Lower lobe of right lung (tissue), 2 donors: ENCODE data around the gene RBMS1. TPM values are rescaled to one million over a fixed set of nuclear protein-coding genes. Genes with fewer than 3 reads are reported as not detected.

Experiments used
- ATAC-seq, 2 donors: fragments of 200-7000 bp; cut with Tn5 transposase; one replicate each; pipeline ENCODE4 v1.9.1; 2020 to 2022; ENCODE audit warnings: mild to moderate bottlenecking in 2 of 2, moderate library complexity in 2 of 2
- DNase-seq: peaks from one replicate; pipeline ENCODE4 v3.0.0-alpha.2; 2020
- H3K27ac ChIP-seq: fragments of 200-600 bp; one replicate; pipeline ENCODE4 v1.8.0; 2022
- H3K27me3 ChIP-seq: fragments of 200-600 bp; one replicate; pipeline ENCODE4 v1.8.0; 2022; ENCODE audit warnings: low read depth
- H3K36me3 ChIP-seq: fragments of 200-600 bp; one replicate; pipeline ENCODE4 v1.8.0; 2022; ENCODE audit warnings: mild to moderate bottlenecking
- H3K4me1 ChIP-seq: fragments of 200-600 bp; one replicate; pipeline ENCODE4 v1.8.0; 2022
- H3K4me3 ChIP-seq: fragments of 200-600 bp; one replicate; pipeline ENCODE4 v1.8.0; 2022; ENCODE audit warnings: mild to moderate bottlenecking
- H3K9me3 ChIP-seq: fragments of 200-600 bp; one replicate; pipeline ENCODE4 v1.8.0; 2022
- CTCF ChIP-seq: fragments of 200-600 bp; IDR thresholded peaks from one replicate; pipeline ENCODE4 v1.8.0; 2022; ENCODE audit warnings: antibody characterized with exemption, mild to moderate bottlenecking
- intact Hi-C: fragments of 100-400 bp; cut with DNase I; formaldehyde crosslinking; loops from one replicate; pipeline ENCODE4 v1.11.0; 2022
- total RNA-seq: library from RNA; stranded (reverse); fragmentation: NEBNext Ultra II Directional; extraction: Animal tissue kit (Norgen Biotek cat#: 25700); gene quantifications from one replicate; pipeline ENCODE4 v1.2.1, GENCODE V29; 2021
- donor health status: DM: no; HTN: yes; CAD: no; lungs with severe emphysema.

Gene RBMS1
- total RNA-seq, 1 donor from 2014 or later, result 95.3 TPM

- Histone ChIP-seq H3K9me3 (no peaks in the 10 kb centered on the region), H3K27me3 (no peaks in the 10 kb centered on the region), H3K36me3 (no peaks in the 10 kb centered on the region), H3K4me1 (peaks cover 49% of the 10 kb centered on the region), H3K4me3 (no peak overlapping the region), H3K27ac (no peak overlapping the region)
- intact Hi-C loops, result no loop called here
- ATAC-seq (no peak), DNase-seq (no peak)
- TF ChIP-seq CTCF, result no peak
Observed at GRCh38 chr2:160415991-160416390, 77.6 kb downstream of the RBMS1 start.

GRCh38 chr2:160411955-160412354 lies 81.7 kb downstream of the RBMS1 start:
- peak overlapping the region; percentile 42 for H3K27ac ChIP-seq
- H3K27me3 ChIP-seq, result no peaks in the 10 kb centered on the region
- no peak for TF ChIP-seq CTCF
- H3K9me3 ChIP-seq, result no peaks in the 10 kb centered on the region
- ATAC-seq (no peak), DNase-seq (no peak)
- intact Hi-C loops, result no loop called here
- no peaks in the 10 kb centered on the region for H3K36me3 ChIP-seq
- H3K4me3 ChIP-seq, result no peak overlapping the region
- H3K4me1 ChIP-seq, result peaks cover 35% of the 10 kb centered on the region

GRCh38 chr2:160411167-160411566 lies 82.4 kb downstream of the RBMS1 start:
- ATAC-seq (peak; percentile 29 to 42), DNase-seq (no peak)
- no peak overlapping the region for H3K4me3 ChIP-seq
- H3K4me1 ChIP-seq, result peaks cover 37% of the 10 kb centered on the region
- TF ChIP-seq CTCF, result no peak
- intact Hi-C loops, result no loop called here
- H3K36me3 ChIP-seq, result no peaks in the 10 kb centered on the region
- H3K27me3 ChIP-seq, result no peaks in the 10 kb centered on the region
- H3K9me3 ChIP-seq, result no peaks in the 10 kb centered on the region
- peak overlapping the region; percentile 42 for H3K27ac ChIP-seq

- Histone ChIP-seq H3K27me3 (no peaks in the 10 kb centered on the region), H3K9me3 (no peaks in the 10 kb centered on the region), H3K4me1 (peaks cover 54% of the 10 kb centered on the region), H3K36me3 (no peaks in the 10 kb centered on the region), H3K27ac (peak overlapping the region; percentile 98), H3K4me3 (no peak overlapping the region)
- DNase-seq (no peak), ATAC-seq (no peak)
- intact Hi-C loops, result no loop called here
- no peak for TF ChIP-seq CTCF
Observed at GRCh38 chr2:160409480-160409879, 84.1 kb downstream of the RBMS1 start.

GRCh38 chr2:160408959-160409291 lies 84.7 kb downstream of the RBMS1 start:
- Histone ChIP-seq H3K27me3 (no peaks in the 10 kb centered on the region), H3K36me3 (no peaks in the 10 kb centered on the region), H3K27ac (peak overlapping the region; percentile 98), H3K9me3 (no peaks in the 10 kb centered on the region), H3K4me1 (peaks cover 60% of the 10 kb centered on the region), H3K4me3 (no peak overlapping the region)
- no peak for TF ChIP-seq CTCF
- ATAC-seq (no peak), DNase-seq (no peak)
- intact Hi-C loops, result no loop called here
